ENCODE data around the gene RANBP17.
"Not testable (repeated sequence)": the region's sequence is repeated elsewhere in the genome, so short reads cannot be mapped to it uniquely, and the experiment has no call there.

- not testable (repeated sequence) for TF ChIP-seq EZH2 (IDR thresholded peaks at IDR 0.05; ENCODE audit: insufficient read depth, poor library complexity, severe bottlenecking); EZH2phosphoT487 (IDR thresholded peaks at IDR 0.05; ENCODE audit: insufficient read depth, low read depth)
These were observed 8.6 kb downstream of the RANBP17 start for GRCh38 chr5:170870390-170870789.
